ENCODE data around the gene RAD51.

DNA sequence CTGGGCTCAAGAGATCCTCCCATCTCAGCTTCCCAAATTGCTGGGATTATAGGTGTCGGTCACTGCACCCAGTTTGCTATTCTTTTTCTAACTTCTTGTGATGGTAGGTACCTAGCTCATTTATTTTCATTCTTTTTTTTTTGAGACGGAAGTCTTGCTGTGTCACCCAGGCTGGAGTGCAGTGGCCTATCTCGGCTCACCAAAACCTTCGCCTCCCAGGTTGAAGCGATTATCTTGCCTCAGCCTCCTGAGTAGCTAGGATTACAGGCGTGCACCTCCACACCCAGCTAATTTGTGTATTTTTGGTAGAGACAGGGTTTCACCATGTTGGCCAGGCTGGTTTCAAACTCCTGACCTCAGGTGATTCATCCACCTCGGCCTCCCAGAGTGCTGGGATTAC is 30.1 kb upstream of the RAD51 start:
- TF ChIP-seq EZH2 (IDR thresholded peaks at IDR 0.05), result no peak
- TF ChIP-seq POLR2AphosphoS5 (IDR thresholded peaks at IDR 0.05; ENCODE audit: borderline replicate concordance, low read depth, low read length), result no peak
